SK-N-MC (cell line): ENCODE data around the gene RIN3.

Source experiments
- EZH2 ChIP-seq: fragments of 200-600 bp; sonication (generic); IDR thresholded peaks from one replicate; pipeline ENCODE4 v1.6.1; 2017; ENCODE audit warnings: antibody characterized with exemption
- FOXP2 ChIP-seq: optimal IDR thresholded peaks from 2 replicates; pipeline ENCODE3; 2011; ENCODE audit warnings: mild to moderate bottlenecking, moderate library complexity; ENCODE audit not compliant: insufficient read depth; ENCODE audit errors: extremely low read length, control extremely low read depth
- POLR2AphosphoS5 ChIP-seq: IDR thresholded peaks from 2 replicates; pipeline ENCODE4 v1.6.1; 2012; ENCODE audit warnings: mild to moderate bottlenecking, low read depth, low read length, borderline replicate concordance

GRCh38 chr14:92564344-92565039 is 50.9 kb downstream of the RIN3 start:
- TF ChIP-seq POLR2AphosphoS5, result no peak
- no peak for TF ChIP-seq EZH2
- no peak for TF ChIP-seq FOXP2
